ENCODE data around the gene GUK1. TPM values are rescaled to one million over a fixed set of nuclear protein-coding genes. Genes with fewer than 3 reads are reported as not detected.
"Not testable (repeated sequence)": the region's sequence is repeated elsewhere in the genome, so short reads cannot be mapped to it uniquely, and the experiment has no call there.

The GUK1 gene
- total RNA-seq, 1 donor from 2014 or later = 213 TPM

DNA sequence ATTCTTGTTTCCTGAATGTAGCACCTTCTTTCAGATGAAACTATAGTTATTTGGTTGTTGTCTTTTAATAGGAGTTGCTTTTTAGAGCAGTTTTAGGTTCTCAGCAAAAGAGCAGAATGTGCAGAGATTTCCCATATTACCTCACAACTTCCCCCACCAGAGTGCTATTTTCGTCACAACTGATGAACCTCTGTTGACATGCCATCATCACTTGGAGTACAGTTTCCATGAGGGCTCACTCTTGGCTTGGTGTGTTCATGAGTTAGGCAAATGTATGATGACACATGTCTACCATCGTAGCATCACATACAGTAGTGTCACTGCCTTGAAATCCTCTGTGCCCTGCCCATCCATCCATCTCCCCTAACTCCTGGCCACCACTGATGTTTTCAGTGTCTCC, 29.3 kb downstream of the GUK1 start:
- no peak for DNase-seq (ENCODE audit: low spot score)
- intact Hi-C loops (cut with DNase I) = no loop called here

GRCh38 chr1:228170666-228171065, 30.6 kb downstream of the GUK1 start:
- no peak for DNase-seq (ENCODE audit: low spot score)
- intact Hi-C loops (cut with DNase I) = no loop called here

- DNase-seq (ENCODE audit: low spot score) = no peak
- intact Hi-C loops (cut with DNase I) = no loop called here
Measured at GRCh38 chr1:228171221-228171891, 31.3 kb downstream of the GUK1 start.

DNA sequence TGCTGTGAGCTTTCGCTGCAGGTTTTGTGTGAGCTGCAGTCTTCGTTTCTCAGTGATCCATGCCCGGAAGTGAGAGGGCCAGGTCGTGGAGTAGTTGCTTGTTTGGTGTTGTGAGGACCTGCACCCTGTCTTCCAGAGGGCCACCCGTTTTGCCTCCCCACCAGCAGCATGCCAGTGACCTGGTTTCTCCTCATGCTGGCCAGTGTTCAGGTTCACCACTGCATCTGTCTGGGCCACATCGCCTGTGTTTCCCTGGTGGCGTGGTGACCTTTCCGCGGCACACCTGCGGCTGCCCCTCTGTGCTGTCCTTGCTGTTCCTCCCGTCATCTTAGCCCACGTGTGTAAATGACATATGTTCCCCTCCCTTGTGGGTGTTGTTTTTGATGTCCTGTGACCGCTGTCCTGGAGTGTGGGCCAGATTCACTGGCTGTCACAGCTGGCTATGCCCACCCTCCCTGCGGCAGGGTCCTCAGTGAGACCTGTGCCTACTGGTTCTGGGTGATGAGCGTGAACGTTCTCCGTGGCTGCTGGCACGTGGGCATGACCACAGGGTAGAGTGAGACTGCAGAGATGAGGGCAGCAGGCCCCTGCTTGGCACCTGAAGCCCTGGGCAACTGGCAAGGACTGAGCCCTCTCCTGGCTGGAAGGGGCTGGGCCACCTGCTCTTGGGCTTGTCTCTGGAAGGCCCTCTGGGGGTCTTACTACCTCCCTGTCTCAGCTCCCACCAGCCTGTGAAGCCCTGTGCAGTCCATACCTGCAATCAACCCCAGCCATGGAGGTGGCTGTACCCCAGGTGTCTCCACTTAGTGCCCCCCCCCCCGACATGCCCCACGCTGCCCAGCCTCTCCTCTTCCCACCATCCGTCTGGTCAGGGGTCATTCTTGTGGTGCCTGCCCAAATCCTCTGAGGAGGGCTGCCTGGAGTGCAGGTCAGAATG, 32.8 kb downstream of the GUK1 start:
- DNase-seq (ENCODE audit: low spot score) = no peak
- intact Hi-C loops (cut with DNase I) = no loop called here

- intact Hi-C loops (cut with DNase I); DNase-seq (ENCODE audit: low spot score): not testable (repeated sequence)
Measured at GRCh38 chr1:228173528-228174481, 33.7 kb downstream of the GUK1 start.

- intact Hi-C loops (cut with DNase I) = no loop called here
- DNase-seq (ENCODE audit: low spot score) = no peak
Measured at GRCh38 chr1:228174482-228175315, 34.6 kb downstream of the GUK1 start.

GRCh38 chr1:228175316-228176023, 35.4 kb downstream of the GUK1 start:
- intact Hi-C loops (cut with DNase I) = no loop called here
- DNase-seq (ENCODE audit: low spot score) = peak; percentile 74

DNA sequence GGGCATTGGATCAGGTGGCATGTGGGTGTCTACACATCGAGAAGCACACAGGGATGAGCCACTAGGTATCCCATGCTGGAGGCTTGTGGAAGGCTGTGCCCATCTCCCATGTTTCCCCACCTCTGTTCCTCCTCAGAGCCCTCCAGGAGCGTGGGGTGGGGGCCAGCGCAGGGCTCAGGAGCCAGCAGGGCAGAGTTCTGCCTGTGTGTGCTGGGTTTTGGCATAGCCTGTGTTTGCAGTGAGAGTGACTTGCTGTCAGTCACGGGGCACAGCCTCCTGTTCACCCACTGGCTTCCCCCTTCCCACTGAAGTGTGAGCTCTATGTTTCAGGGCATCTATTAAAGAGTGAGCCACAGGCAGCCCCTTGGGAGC, 35.9 kb downstream of the GUK1 start:
- intact Hi-C loops (cut with DNase I) = no loop called here

GRCh38 chr1:228176461-228177182, 36.5 kb downstream of the GUK1 start:
- no peak for DNase-seq (ENCODE audit: low spot score)
- intact Hi-C loops (cut with DNase I) = no loop called here

More for the DNA sequence above, 35.9 kb downstream of the GUK1 start:
- no peak for DNase-seq (ENCODE audit: low spot score)

DNA sequence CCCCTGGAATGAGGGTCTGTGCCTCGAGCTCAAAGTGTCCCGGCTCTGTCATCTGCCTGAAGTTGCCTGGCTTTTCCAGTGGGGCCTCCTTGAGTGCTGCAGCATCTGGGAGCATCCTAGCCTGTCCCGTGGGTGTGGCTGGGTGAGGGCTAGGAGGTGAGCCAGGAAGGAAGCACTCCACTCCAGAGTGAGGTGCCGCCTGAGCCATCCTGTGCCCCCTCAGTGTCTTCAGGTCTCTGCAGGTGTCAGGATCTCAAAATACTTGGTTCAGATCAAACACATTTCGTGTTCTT, 37.0 kb downstream of the GUK1 start:
- DNase-seq (ENCODE audit: low spot score) = no peak
- intact Hi-C loops (cut with DNase I) = no loop called here

DNA sequence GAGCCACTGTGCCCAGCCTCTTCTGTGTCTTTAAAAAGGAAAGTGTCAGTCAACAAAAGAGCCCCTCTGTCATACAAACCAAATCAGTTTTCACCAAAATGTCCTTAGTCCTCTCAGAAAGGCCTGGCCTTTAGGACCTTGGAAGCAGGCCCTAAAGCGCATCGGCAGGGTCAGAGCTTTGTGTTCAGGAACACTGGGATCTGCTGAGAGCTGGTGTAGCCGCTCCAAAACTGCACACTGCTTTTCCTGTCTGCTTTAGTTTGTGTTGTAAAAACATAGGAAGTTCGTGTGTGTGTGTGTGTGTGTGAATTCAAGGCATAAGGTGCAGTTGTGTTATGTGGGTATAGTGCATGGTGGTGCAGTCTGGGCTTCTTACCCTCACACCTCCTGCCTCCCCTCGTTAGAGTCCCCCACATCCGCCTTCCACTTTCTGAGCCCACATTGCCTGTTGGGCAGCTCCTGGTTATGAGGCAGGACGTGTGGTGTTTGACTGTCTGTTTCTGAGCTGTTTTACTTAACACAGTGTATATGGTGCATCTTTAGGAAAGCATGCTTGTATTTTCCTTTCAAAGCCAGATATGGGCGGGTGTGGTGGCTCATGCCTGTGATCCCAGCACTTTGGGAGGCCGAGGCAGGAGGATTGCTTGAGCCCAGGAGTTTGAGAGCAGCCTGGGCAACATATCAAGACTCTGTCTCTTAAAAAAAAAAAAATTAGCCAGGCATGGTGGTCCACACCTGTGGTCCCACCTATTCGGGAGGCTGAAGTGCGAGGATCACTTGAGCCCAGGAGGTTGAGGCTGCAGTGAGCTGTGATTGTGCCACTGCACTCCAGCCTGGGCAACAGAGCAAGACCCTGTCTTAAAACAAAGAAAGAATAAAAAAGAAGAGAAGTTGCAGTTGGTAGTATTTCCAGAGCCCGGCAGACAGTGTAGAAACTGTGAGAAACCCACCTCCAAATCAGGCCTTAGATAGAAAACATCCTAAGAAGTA, 37.9 kb downstream of the GUK1 start:
- intact Hi-C loops (cut with DNase I) = no loop called here
- no peak for DNase-seq (ENCODE audit: low spot score)

DNA sequence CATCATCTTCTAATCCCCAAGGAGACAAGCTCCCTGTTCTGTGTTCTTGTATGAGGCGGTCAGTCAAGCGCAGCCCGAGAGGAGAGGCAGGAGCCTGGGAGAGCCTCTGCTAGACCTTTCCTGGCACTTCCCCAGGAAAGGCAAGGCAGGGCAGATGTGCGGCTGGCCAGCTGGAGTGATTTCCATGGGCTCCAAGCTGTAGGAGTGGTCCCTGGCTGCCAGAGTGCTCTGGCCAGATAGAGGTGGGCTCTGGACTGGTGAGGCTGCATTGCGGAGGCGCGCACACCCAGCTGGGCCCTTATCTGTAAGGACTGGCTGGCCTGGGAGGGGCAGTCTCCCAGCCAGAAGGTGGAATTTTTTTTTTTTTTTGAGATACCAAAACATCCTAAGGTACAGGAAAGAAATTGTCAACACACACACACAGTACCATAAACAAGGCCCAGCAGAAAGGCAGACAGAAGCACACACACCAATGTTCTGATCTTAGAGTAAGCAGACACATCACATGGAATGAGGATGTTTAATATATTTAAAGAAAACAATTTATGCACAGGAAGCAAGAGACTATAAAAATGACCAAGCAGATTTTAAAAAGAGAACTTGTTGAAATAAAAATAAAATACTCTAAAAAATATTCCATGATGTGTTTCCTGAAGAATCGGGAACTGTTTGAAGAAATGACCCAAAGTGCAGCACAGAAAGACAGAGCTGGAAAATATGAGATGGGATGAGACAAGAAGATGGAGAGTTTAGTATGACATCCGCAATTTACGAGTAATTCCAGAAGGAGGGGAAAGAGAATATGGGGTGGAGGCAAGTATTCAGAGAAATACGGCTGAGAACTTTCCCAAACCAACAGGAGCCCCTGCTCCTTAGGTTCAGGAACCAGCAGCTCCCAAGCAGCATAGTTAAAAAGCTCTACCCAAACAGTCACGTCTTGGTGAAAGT, 38.9 kb downstream of the GUK1 start:
- peak; percentile 35 for DNase-seq (ENCODE audit: low spot score)
- intact Hi-C loops (cut with DNase I) = no loop called here

GRCh38 chr1:228180271-228180958, 40.3 kb downstream of the GUK1 start:
- no peak for DNase-seq (ENCODE audit: low spot score)
- intact Hi-C loops (cut with DNase I) = no loop called here

DNA sequence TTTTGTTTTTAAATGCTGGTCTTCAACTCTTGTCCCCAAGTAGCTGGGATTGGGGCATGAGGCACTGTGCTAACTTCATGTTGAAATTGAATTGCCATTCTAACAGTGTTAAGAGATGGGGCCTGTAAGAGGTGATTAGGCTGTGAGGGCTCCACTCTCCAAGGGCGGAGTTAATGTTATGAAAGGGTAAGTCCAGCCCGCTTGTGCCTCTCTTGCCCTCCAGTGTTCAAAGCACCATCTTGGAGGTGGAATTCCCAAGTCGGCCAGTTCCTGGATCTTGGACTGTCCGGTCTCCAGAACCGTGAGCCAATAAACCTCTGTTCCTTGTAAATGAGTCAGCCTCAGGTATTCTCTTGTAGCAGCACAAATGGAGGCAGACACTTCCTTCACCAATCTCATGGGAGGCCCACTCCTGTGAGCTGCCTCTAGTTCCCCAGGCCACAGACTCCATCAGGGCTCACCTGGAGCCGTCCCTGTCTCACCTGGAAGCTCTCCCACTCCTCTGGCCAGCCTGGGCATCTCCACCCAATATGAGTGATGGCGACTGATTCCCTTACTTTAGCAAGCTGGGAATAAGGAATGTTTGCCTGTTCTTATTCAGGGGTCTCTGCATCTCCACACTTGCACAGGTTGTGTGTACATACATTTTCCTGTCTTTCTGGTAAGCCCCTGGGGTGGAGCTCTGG, 41.0 kb downstream of the GUK1 start:
- DNase-seq (ENCODE audit: low spot score) = no peak
- intact Hi-C loops (cut with DNase I) = no loop called here

GRCh38 chr1:228181645-228182034, 41.6 kb downstream of the GUK1 start:
- intact Hi-C loops (cut with DNase I) = no loop called here
- no peak for DNase-seq (ENCODE audit: low spot score)

All from cardiac septum (tissue), 1 donor.